Osteoblast (primary cell): ENCODE results near the gene SLC34A1. TPM values are rescaled to one million over a fixed set of nuclear protein-coding genes. Genes with fewer than 3 reads are reported as not detected.

Experiments used
- DNase-seq: peaks from one replicate; pipeline ENCODE4 v3.0.0; 2011; ENCODE audit warnings: low spot score, mixed read lengths; ENCODE audit not compliant: insufficient read length; ENCODE audit errors: missing footprints
- H2AFZ ChIP-seq: 2 replicates; pipeline ENCODE4 v1.6.0; 2011; ENCODE audit warnings: mild to moderate bottlenecking, low read length
- H3K27ac ChIP-seq: 2 replicates; pipeline ENCODE4 v1.5.1; 2011; ENCODE audit warnings: mild to moderate bottlenecking, low read depth, low read length, moderate library complexity
- H3K27me3 ChIP-seq: 2 replicates; pipeline ENCODE4 v1.6.0; 2012; ENCODE audit warnings: mild to moderate bottlenecking, control low read depth, inconsistent platforms, low read length, moderate library complexity; ENCODE audit not compliant: insufficient read depth
- H3K36me3 ChIP-seq: 2 replicates; pipeline ENCODE4 v1.5.1; 2011; ENCODE audit warnings: mild to moderate bottlenecking, low read length, control low read depth, moderate library complexity; ENCODE audit not compliant: insufficient read depth
- H3K4me1 ChIP-seq: 2 replicates; pipeline ENCODE4 v1.5.1; 2011; ENCODE audit warnings: mild to moderate bottlenecking, low read length, control low read depth, moderate library complexity; ENCODE audit not compliant: insufficient read depth
- H3K4me2 ChIP-seq: 2 replicates; pipeline ENCODE4 v1.6.0; 2011; ENCODE audit warnings: mild to moderate bottlenecking, low read length; ENCODE audit not compliant: insufficient read depth
- H3K4me3 ChIP-seq: fragments of 200-600 bp; sonication (generic); 3 replicates; pipeline ENCODE4 v1.5.1; 2012; ENCODE audit warnings: mild to moderate bottlenecking, low read length, inconsistent platforms; ENCODE audit not compliant: insufficient read depth
- H3K79me2 ChIP-seq: 2 replicates; pipeline ENCODE4 v1.6.0; 2012; ENCODE audit warnings: mild to moderate bottlenecking, low read length, control low read depth, inconsistent platforms; ENCODE audit not compliant: insufficient read depth
- H3K9me3 ChIP-seq: 2 replicates; pipeline ENCODE4 v1.5.1; 2011; ENCODE audit warnings: low read depth, low read length, control low read depth
- H4K20me1 ChIP-seq: 2 replicates; pipeline ENCODE4 v1.6.0; 2012; ENCODE audit warnings: mild to moderate bottlenecking, low read length, control low read depth; ENCODE audit not compliant: insufficient read depth
- total RNA-seq: library from RNA; depleted of rRNA; stranded (reverse); fragments of >200 nt; gene quantifications from 2 replicates; pipeline ENCODE4 v1.2.3, GENCODE V29; 2012
- TF ChIP-seq, protein P1 (sequence below): IDR thresholded peaks from 2 replicates; pipeline ENCODE4 v1.5.1; 2011; ENCODE audit warnings: mild to moderate bottlenecking, low read depth, low read length, moderate library complexity; ENCODE audit errors: extremely low read depth

SLC34A1 gene
- total RNA-seq, 1 donor = not detected

DNA sequence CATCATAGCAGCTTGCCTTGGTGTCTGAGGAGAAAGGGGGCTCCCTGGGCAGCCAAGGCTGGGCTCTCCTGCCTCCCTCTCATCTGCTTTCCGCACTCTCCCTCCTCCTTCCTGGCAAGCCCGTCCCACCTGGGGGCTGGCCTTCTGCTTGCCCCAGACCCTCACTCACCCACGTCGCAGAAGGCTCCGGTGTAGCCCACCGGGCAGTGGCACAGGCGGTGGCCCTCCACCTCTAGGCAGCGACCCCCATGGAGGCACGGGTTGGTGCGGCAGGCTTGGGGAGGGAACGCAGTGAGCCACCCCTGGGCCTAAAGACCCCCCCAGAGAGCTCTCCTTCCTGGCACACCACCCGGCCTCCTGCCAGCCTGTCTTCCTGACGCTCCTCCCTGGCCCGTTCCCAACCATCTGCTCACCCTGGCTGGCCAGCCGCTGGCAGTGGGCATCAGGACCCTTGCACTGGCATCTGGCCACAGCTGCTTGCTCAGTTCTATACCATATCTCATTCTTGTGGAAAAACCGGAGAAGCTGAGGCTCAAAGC, 20.5 kb downstream of the SLC34A1 start:
- H2AFZ ChIP-seq = peak overlapping the region; percentile 92
- no peaks in the 10 kb centered on the region for H3K36me3 ChIP-seq
- no peaks in the 10 kb centered on the region for H4K20me1 ChIP-seq
- TF ChIP-seq, protein P1, sequence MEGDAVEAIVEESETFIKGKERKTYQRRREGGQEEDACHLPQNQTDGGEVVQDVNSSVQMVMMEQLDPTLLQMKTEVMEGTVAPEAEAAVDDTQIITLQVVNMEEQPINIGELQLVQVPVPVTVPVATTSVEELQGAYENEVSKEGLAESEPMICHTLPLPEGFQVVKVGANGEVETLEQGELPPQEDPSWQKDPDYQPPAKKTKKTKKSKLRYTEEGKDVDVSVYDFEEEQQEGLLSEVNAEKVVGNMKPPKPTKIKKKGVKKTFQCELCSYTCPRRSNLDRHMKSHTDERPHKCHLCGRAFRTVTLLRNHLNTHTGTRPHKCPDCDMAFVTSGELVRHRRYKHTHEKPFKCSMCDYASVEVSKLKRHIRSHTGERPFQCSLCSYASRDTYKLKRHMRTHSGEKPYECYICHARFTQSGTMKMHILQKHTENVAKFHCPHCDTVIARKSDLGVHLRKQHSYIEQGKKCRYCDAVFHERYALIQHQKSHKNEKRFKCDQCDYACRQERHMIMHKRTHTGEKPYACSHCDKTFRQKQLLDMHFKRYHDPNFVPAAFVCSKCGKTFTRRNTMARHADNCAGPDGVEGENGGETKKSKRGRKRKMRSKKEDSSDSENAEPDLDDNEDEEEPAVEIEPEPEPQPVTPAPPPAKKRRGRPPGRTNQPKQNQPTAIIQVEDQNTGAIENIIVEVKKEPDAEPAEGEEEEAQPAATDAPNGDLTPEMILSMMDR = no peak
- H3K9me3 ChIP-seq = no peaks in the 10 kb centered on the region
- peaks cover 14% of the 10 kb centered on the region for H3K4me1 ChIP-seq
- H3K4me2 ChIP-seq = peak overlapping the region; percentile 92
- peaks cover 55% of the 10 kb centered on the region for H3K27me3 ChIP-seq
- no peak overlapping the region for H3K27ac ChIP-seq
- H3K4me3 ChIP-seq = peak overlapping the region; percentile 73
- H3K79me2 ChIP-seq = no peaks in the 10 kb centered on the region
- peak; percentile 63 for DNase-seq

DNA sequence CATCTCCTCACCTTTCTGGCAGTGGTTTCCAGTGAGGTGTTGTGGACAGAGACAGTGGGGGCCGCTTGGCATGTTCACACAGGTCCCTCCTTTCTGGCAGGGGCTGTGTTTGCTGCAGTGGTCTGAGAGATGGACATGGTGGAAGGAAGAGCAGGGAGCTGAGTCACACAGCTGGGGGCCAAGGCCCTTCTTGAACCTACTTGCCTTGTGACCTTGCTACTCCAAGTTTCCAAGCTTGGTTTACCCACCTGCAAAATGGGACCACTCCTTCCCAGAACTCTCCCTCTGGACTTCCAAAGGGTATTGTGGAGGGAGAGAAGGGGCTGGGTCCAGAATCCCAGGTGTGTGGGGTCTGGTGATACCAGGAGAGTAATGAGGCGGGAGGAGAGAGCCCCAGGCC, 21.1 kb downstream of the SLC34A1 start:
- DNase-seq = peak; percentile 73
- TF ChIP-seq, protein P1 = no peak
- Histone ChIP-seq H3K9me3 (no peaks in the 10 kb centered on the region), H3K79me2 (no peaks in the 10 kb centered on the region), H3K4me3 (no peak overlapping the region), H3K27me3 (peaks cover 49% of the 10 kb centered on the region), H2AFZ (no peak overlapping the region), H3K4me2 (no peak overlapping the region), H3K36me3 (no peaks in the 10 kb centered on the region), H4K20me1 (no peaks in the 10 kb centered on the region), H3K27ac (no peak overlapping the region), H3K4me1 (peaks cover 14% of the 10 kb centered on the region)

DNA sequence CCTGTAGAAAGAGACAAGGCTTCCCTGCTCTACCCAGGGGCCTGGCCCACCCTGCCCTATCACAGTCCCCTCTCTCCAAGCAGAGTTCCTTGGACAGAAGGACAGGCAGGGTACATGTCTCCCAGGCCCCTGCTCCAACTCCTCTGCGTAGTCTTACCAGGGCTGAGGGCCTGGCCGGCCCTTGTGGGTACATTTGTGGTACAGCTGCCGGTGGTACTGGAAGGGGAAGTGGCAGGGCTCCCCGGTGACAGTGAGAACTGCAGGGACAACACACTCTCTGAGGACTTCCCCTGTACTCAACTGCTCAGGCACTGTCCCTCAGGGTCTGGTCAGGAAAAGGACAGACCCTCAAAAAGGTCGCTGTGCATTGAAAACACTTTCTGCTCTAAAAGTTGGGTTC, 21.6 kb downstream of the SLC34A1 start:
- Histone ChIP-seq H3K27me3 (peaks cover 44% of the 10 kb centered on the region), H3K79me2 (no peaks in the 10 kb centered on the region), H3K4me1 (peaks cover 14% of the 10 kb centered on the region), H3K36me3 (no peaks in the 10 kb centered on the region), H3K4me2 (no peak overlapping the region), H3K4me3 (no peak overlapping the region), H3K27ac (no peak overlapping the region), H3K9me3 (no peaks in the 10 kb centered on the region), H2AFZ (no peak overlapping the region), H4K20me1 (no peaks in the 10 kb centered on the region)
- TF ChIP-seq, protein P1 = no peak
- DNase-seq = peak; percentile 72

DNA sequence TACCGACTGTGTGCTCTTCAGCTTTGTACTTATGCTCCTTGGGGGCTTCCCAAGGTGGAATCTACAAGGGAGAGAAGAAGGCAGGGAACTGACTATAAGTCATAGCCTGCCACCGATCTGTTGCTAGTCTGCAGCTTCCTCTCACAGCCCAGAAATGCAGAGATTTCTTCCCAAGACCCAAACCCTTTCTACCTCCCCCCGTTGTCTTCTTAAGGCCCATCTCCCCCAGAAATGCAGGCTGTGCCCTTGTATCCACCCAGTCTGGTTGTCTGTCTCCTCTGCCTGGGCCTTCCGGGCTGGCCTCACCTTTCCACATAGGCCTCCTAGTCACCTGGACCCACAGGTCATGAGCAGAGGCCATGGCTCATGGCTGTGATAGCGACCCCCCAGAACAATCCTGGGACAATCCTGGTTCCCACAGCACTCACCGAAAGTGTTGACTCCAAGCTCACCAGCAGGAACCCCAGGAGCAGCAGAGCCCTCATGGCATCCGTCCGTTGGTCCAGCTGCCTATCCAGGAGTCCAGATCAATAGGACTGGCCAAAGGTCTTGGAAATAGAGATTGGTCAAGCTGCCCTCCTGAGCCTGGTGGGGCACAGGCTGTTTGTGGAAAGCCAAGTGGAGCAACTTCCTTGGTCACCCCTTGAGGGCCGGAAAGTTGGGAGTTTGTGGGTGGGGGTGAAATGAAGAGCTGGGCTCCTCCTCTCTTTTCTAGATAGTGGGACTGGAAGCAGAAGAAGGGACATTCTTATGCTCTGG, 25.0 kb downstream of the SLC34A1 start, which contains the start of gene F12:
TSS of gene F12 (minus strand) at position 522 of the 759 bp plus-strand sequence. CDS start at position 485, 37 bp downstream.
- no peaks in the 10 kb centered on the region for H3K36me3 ChIP-seq
- H3K9me3 ChIP-seq = no peaks in the 10 kb centered on the region
- H3K4me1 ChIP-seq = peaks cover 4% of the 10 kb centered on the region
- no peaks in the 10 kb centered on the region for H4K20me1 ChIP-seq
- no peaks in the 10 kb centered on the region for H3K79me2 ChIP-seq
- H3K27me3 ChIP-seq = peaks cover 22% of the 10 kb centered on the region
- DNase-seq = peak; percentile 56
- H3K27ac ChIP-seq = no peak within 1 kb of the TSS
- TF ChIP-seq, protein P1 = no peak
- no peak within 1 kb of the TSS for H2AFZ ChIP-seq
- no peak within 1 kb of the TSS for H3K4me2 ChIP-seq
- H3K4me3 ChIP-seq = no peak within 1 kb of the TSS
